HG03025 (cell line): Measurements from ENCODE around the gene PZP.

Experiments used
- ATAC-seq: cut with Tn5 transposase; IDR thresholded peaks from one replicate; pipeline ENCODE4 v1.9.1; 2021; ENCODE audit warnings: mild to moderate bottlenecking, moderate library complexity; ENCODE audit not compliant: unreplicated experiment, low FRiP score

PZP gene

DNA sequence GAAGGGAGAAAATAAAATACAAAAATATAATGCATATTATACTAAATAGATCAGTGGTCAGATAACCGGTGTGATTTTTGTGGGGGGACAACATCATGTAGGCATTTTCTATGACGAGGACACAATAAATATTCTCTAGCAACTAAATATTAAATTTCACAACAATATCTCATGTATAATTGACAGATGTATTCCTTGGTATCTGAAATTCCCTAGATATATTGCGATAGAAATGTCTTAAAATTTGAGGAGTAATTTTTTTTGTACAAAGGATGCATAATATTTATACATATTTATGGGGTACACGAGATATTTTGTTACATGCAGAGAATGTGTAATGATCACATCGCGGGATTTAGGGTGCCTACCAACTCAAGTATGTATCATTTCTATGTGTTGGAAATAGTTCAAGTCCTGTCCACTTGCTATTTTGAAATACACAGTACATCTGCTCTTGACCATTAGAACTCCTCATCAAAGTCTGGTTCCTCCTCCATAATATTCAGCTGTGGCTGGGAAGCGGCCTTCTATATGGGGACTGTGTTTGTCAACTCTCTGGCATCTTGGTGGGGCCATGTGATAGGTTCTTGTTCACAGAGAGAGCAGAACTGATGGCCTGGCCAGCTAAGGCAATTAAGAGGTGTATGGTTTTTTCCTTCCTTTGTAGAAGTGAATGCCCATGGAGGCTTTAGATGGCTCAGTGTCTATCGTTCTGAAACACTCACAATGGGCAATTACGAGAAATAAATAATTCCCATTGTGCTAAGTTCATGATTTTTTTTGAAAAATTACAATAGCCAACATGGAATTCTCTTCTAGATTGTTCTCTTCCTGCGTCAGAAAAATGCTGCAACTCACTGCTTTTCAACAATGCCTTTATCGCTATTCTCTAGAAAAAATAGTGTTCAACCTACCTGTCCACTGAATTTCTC lies 101.3 kb downstream of the PZP start:
- ATAC-seq: no peak

DNA sequence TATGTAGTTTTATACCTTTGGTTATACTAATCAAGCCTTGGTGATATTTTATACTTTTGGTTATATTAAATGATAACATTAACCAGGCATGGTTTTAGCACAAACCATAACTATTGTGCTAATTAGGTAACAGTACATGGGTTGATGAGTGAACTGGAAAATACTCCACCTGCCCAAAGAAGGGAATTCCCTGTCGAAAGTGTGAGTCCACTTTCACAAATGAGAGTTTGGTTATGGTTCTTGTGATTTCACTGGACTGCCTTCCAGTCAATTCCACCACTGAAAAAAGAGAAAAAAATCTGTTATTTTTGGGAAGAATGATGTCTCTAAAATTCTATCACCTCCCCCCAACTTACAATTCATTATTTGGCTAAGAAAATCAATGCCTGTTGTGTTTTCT lies 102.1 kb downstream of the PZP start:
- ATAC-seq: no peak

DNA sequence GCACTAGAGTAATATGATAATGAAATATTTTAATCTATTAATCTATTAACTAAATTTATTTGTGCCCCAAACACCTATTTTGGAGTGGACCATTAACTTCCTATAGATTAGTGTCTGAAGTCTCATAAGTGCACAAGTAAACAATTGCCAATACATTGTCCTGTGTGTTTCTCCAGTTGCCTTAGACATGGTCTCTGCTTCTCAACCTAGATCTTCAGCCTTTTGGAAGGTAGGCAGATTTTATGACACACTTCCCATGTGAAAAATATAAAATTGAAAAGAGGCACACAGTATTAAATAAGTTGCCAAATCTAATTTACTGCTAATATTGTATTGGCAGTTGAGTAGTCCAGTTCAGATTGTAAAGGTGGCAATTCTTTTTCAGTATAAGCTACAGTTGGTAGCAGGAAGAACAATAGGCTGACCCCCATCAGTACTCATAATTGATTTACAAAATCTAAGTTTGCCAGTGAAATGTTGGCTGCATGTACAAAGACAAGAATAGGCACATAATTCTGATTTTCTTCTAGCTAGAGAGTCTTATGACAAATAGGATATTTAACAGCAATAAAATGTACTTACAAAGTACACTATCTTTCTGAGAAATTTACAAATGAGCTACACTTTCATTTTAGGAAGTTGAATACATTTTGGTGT lies 103.3 kb downstream of the PZP start:
- ATAC-seq: no peak

DNA sequence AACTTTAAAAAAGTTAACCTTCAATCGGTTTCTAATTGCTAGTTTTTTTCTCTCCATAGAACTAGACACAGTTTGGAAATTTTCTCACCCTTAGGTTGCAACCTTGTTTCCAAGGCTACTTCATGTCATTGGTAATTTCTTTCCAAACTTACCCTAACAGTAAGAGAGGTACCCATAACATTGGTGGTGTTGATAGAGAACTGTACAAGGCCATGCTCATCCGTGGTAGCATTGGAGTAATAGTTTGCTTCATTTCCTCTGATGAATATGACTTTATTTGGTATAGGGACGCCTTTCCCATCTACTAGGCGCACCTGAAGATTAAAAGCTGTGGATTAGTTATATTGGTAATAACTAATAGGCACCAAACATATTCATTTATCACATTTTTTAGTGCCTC lies 104.1 kb downstream of the PZP start:
- ATAC-seq: no peak

DNA sequence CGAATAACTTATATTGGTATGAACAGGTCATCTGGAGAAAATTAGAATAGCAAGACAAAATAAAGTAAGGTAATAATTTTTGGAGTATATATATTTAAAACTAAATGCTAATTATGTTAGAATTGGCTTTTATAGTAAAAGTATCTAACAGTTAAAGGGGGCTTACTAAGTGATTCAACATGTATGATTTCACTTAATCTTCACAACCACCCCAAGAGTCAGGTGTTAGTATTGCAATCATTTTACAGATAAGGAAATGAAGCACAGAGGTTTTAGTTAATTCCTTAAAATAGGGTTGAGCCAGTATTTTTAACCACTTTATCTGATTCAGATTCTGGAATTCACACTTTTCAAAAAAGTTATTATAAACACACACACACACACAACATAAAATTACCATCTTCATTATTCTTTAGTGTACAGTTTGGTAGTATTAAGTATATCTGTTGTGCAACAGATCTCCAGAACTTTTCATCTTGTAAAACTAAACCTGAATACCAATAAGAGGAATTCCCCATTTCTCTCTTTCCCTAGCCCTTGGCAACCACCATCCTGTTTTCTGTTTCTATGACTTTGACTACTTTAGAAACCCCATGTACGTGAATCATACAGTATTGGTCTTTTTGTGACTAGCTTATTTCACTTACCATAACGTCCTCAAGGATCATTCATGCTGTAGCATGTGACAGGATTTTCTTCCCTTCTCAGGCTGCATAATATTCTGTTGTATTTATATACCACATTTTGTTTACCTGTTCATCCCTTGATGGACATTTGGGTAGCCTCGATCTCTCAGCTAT lies 104.9 kb downstream of the PZP start:
- no peak for ATAC-seq

DNA sequence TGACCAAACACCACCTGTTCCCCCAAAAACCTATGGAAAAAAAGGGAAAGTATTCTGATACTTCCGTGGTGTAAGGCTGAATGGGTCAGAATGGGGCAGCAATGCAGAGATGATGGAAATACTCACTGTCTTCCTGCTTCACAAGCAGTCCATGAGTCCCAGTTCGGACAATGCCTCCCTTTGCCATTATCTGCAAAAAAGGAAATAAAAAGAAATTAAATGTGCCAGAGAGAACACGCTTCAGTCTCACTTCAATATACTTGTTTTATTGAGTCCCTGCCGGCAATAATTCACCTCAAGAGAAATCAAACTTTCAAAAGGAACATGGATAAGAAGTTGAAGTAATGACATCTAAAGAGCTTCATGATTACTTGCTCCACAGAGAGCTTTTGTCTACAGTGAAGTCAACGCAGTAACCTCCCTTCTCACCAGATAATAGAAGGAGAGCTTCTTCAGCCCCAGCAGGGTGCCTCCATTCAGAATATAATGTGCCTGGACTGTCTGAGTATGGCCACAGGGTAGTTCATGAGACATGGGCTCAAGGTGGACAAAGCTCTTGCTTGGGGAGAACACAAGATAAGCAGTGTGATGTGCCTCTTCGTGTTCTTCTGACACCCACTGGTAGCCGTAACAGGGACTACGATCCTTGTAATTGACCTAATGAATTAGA lies 107.0 kb downstream of the PZP start:
- no peak for ATAC-seq

DNA sequence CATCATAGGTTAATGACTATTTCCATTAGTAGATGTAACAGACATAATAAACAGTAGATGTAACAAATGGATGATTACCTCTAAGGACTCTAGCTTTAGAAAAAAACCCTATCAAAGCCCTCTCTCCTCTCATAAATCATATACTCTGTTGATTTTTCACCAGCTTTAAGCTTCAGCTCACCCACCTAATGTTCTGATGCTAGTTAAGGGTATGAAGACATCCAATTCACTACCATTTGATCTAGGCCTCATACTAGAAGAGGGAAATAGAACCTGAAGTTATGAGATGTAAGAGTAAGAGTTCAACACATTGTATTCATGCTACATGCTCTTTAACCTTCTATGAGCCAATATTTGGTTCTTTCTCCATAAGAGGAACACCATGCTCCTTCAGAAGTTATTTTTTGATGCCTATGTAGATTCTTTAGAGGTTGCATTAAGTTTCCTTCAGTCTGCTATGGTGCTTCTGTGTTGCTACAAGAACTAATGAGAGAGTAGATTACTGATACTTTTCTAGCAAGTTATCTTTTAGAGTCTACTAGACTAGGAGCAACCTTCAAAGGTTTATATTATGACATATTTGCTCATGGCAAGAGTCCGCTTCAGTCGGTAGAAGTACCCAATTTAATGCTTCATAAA lies 108.5 kb downstream of the PZP start:
- ATAC-seq: no peak
